ENCODE measurements around the gene KIAA1671. TPM values are rescaled to one million over a fixed set of nuclear protein-coding genes. Genes with fewer than 3 reads are reported as not detected.
"Not testable (repeated sequence)": the region's sequence is repeated elsewhere in the genome, so short reads cannot be mapped to it uniquely, and the experiment has no call there.

The KIAA1671 gene
- total RNA-seq, 1 experiment from 2014 or later = 18.6 TPM

- Histone ChIP-seq H3K9me3 (ENCODE audit: low read length) (no peaks in the 10 kb centered on the region), H3K27ac (ENCODE audit: low read length) (no peak overlapping the region), H3K36me3 (ENCODE audit: low read depth, low read length) (no peaks in the 10 kb centered on the region), H4K20me1 (ENCODE audit: low read length) (no peaks in the 10 kb centered on the region), H3K4me2 (ENCODE audit: low read length) (no peak overlapping the region), H3K9me2 (replicated peaks; ENCODE audit: low read length) (no peaks in the 10 kb centered on the region), H2AFZ (ENCODE audit: low read length) (no peak overlapping the region), H3K4me3 (ENCODE audit: low read length) (no peak overlapping the region), H3F3A (ENCODE audit: low read length, unreplicated experiment) (no peaks in the 10 kb centered on the region), H3K27me3 (ENCODE audit: low read length) (no peaks in the 10 kb centered on the region), H3K4me1 (ENCODE audit: insufficient read depth, low read length) (no peaks in the 10 kb centered on the region), H3K79me2 (ENCODE audit: low read length) (no peaks in the 10 kb centered on the region), H3K9ac (ENCODE audit: low read length) (no peak overlapping the region)
- TF ChIP-seq EZH2 (IDR thresholded peaks at IDR 0.05; ENCODE audit: low read length, unreplicated experiment) (no peak), EZH2phosphoT487 (IDR thresholded peaks at IDR 0.05; ENCODE audit: borderline replicate concordance, low read length) (no peak), CTCF (conservative IDR thresholded peaks at IDR 0.05; ENCODE audit: low read depth, low read length) (no peak)
- BruUV-seq (replicated peaks) = no TSS peak
- ChIA-PET CTCF (no interaction called here), POLR2A (ENCODE audit: unreplicated experiment) (no interaction called here)
- DNase-seq = no peak
- ATAC-seq = no peak
- intact Hi-C loops (cut with micrococcal nuclease) = no loop called here
Measured at GRCh38 chr22:25177895-25178294, 225.4 kb downstream of the KIAA1671 start.

GRCh38 chr22:25178348-25178747, 225.8 kb downstream of the KIAA1671 start:
- intact Hi-C loops (cut with micrococcal nuclease); H3K4me1 ChIP-seq (ENCODE audit: insufficient read depth, low read length); H2AFZ ChIP-seq (ENCODE audit: low read length); CTCF ChIA-PET; H3K9me2 ChIP-seq (replicated peaks; ENCODE audit: low read length); H3K4me3 ChIP-seq (ENCODE audit: low read length); ATAC-seq; BruUV-seq (replicated peaks); H4K20me1 ChIP-seq (ENCODE audit: low read length); H3K27ac ChIP-seq (ENCODE audit: low read length); H3K27me3 ChIP-seq (ENCODE audit: low read length); H3F3A ChIP-seq (ENCODE audit: low read length, unreplicated experiment); H3K9ac ChIP-seq (ENCODE audit: low read length); POLR2A ChIA-PET (ENCODE audit: unreplicated experiment); H3K36me3 ChIP-seq (ENCODE audit: low read depth, low read length); H3K79me2 ChIP-seq (ENCODE audit: low read length); H3K4me2 ChIP-seq (ENCODE audit: low read length); DNase-seq; H3K9me3 ChIP-seq (ENCODE audit: low read length): not testable (repeated sequence)

- DNase-seq; BruUV-seq (replicated peaks); H2AFZ ChIP-seq (ENCODE audit: low read length); H3K27ac ChIP-seq (ENCODE audit: low read length); H3K4me2 ChIP-seq (ENCODE audit: low read length); H4K20me1 ChIP-seq (ENCODE audit: low read length); POLR2A ChIA-PET (ENCODE audit: unreplicated experiment); H3F3A ChIP-seq (ENCODE audit: low read length, unreplicated experiment); H3K4me1 ChIP-seq (ENCODE audit: insufficient read depth, low read length); intact Hi-C loops (cut with micrococcal nuclease); H3K4me3 ChIP-seq (ENCODE audit: low read length); H3K27me3 ChIP-seq (ENCODE audit: low read length); H3K9ac ChIP-seq (ENCODE audit: low read length); CTCF ChIA-PET; H3K9me2 ChIP-seq (replicated peaks; ENCODE audit: low read length); H3K9me3 ChIP-seq (ENCODE audit: low read length); H3K36me3 ChIP-seq (ENCODE audit: low read depth, low read length); H3K79me2 ChIP-seq (ENCODE audit: low read length): not testable (repeated sequence)
- ATAC-seq = peak; percentile 83
Measured at GRCh38 chr22:25178869-25179631, 226.5 kb downstream of the KIAA1671 start.
